Measurements from ENCODE around the gene MINDY3.

MINDY3 gene

GRCh38 chr10:15794569-15794968 lies 65.7 kb downstream of the MINDY3 start:
- no peak overlapping the region for H3K4me3 ChIP-seq (replicated peaks in 1 of 2; ENCODE audit: low read depth in 2 of 2, low read length in 2 of 2)
- no peak for DNase-seq (ENCODE audit: low read depth in 2 of 2)
- TF ChIP-seq, protein P1, sequence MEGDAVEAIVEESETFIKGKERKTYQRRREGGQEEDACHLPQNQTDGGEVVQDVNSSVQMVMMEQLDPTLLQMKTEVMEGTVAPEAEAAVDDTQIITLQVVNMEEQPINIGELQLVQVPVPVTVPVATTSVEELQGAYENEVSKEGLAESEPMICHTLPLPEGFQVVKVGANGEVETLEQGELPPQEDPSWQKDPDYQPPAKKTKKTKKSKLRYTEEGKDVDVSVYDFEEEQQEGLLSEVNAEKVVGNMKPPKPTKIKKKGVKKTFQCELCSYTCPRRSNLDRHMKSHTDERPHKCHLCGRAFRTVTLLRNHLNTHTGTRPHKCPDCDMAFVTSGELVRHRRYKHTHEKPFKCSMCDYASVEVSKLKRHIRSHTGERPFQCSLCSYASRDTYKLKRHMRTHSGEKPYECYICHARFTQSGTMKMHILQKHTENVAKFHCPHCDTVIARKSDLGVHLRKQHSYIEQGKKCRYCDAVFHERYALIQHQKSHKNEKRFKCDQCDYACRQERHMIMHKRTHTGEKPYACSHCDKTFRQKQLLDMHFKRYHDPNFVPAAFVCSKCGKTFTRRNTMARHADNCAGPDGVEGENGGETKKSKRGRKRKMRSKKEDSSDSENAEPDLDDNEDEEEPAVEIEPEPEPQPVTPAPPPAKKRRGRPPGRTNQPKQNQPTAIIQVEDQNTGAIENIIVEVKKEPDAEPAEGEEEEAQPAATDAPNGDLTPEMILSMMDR (IDR thresholded peaks at IDR 0.05; ENCODE audit: low read depth, low read length), result no peak

DNA sequence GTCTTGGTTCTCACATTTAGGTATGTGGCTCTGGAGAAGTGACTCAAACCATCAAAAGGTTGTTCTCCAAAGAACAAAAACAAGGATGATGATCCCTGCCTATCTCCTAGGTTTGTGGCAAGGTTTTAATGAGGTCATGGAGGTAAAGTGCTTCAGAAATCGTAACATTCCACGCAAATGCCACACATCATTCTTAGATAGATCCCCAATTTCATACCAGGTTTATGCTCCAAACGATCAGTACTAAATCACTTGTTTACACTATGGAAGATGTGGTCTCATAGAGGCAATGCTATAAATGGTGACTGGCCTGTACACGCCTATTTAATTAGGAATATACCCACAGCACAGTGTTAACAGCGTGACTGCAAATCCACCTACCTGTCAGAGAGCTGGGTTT lies 66.6 kb downstream of the MINDY3 start:
- no peak for DNase-seq (ENCODE audit: low read depth in 2 of 2)
- TF ChIP-seq, protein P1 (IDR thresholded peaks at IDR 0.05; ENCODE audit: low read depth, low read length), result no peak
- no peak overlapping the region for H3K4me3 ChIP-seq (replicated peaks in 1 of 2; ENCODE audit: low read depth in 2 of 2, low read length in 2 of 2)

DNA sequence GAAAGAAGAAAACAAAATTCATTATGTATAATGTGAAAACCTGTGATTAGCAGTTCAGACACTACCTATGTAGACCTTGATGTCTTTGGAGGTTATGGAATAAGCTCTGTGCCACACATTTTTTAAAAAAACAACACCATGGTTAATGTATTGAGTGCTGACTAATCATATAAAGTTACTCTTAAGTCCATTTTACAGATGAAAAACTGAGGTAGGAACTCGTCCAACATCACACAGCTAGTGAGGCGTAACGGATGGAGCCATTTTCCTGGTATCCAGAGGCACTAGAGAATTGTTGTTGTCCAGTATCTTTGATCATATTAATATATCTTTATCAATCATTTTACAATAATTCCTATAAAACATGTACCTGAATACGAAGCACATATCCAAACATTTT lies 67.5 kb downstream of the MINDY3 start:
- no peak overlapping the region for H3K4me3 ChIP-seq (replicated peaks in 1 of 2; ENCODE audit: low read depth in 2 of 2, low read length in 2 of 2)
- DNase-seq (ENCODE audit: low read depth in 2 of 2), result no peak
- TF ChIP-seq, protein P1 (IDR thresholded peaks at IDR 0.05; ENCODE audit: low read depth, low read length), result no peak

GRCh38 chr10:15791816-15792524 lies 68.3 kb downstream of the MINDY3 start:
- TF ChIP-seq, protein P1 (IDR thresholded peaks at IDR 0.05; ENCODE audit: low read depth, low read length), result no peak
- no peak overlapping the region for H3K4me3 ChIP-seq (replicated peaks in 1 of 2; ENCODE audit: low read depth in 2 of 2, low read length in 2 of 2)
- peak; percentile 48 to 69 for DNase-seq (ENCODE audit: low read depth in 2 of 2)

GRCh38 chr10:15789793-15790525 lies 70.3 kb downstream of the MINDY3 start:
- TF ChIP-seq, protein P1 (IDR thresholded peaks at IDR 0.05; ENCODE audit: low read depth, low read length), result no peak
- H3K4me3 ChIP-seq (replicated peaks in 1 of 2; ENCODE audit: low read depth in 2 of 2, low read length in 2 of 2), result no peak overlapping the region
- peak; percentile 82 to 90 for DNase-seq (ENCODE audit: low read depth in 2 of 2)

GRCh38 chr10:15787426-15787825 lies 72.9 kb downstream of the MINDY3 start:
- TF ChIP-seq, protein P1 (IDR thresholded peaks at IDR 0.05; ENCODE audit: low read depth, low read length), result no peak
- no peak for DNase-seq (ENCODE audit: low read depth in 2 of 2)

More at GRCh38 chr10:15787426-15787825, 72.9 kb downstream of the MINDY3 start:
- no peak overlapping the region for H3K4me3 ChIP-seq (replicated peaks in 1 of 2; ENCODE audit: low read depth in 2 of 2, low read length in 2 of 2)
